Left kidney (tissue), 2 donors: ENCODE data around the gene CEBPG. TPM values are rescaled to one million over a fixed set of nuclear protein-coding genes. Genes with fewer than 3 reads are reported as not detected.

ENCODE experiments used
- DNase-seq: peaks from one replicate; pipeline ENCODE4 v3.0.0-alpha.2; 2013
- polyA plus RNA-seq: library from polyadenylated mRNA; unstranded; fragments of 120-200 nt; gene quantifications from one replicate; pipeline ENCODE4 v1.2.1, GENCODE V29; 2013; ENCODE audit not compliant: insufficient read length

CEBPG gene
- polyA plus RNA-seq, 1 donor, result 25.6 TPM

GRCh38 chr19:33418871-33419787 lies 45.6 kb downstream of the CEBPG start:
- DNase-seq, result no peak

GRCh38 chr19:33419788-33420130 lies 46.2 kb downstream of the CEBPG start:
- DNase-seq, result no peak

- no peak for DNase-seq
Measured at GRCh38 chr19:33420821-33421220, 47.3 kb downstream of the CEBPG start.

- no peak for DNase-seq
Measured at GRCh38 chr19:33421368-33421767, 47.9 kb downstream of the CEBPG start.

- no peak for DNase-seq
Measured at GRCh38 chr19:33422369-33423180, 49.1 kb downstream of the CEBPG start.

- DNase-seq, result no peak
Measured at GRCh38 chr19:33424181-33424580, 50.7 kb downstream of the CEBPG start.

GRCh38 chr19:33426621-33427361 lies 53.3 kb downstream of the CEBPG start:
- peak; percentile 55 for DNase-seq

GRCh38 chr19:33427801-33428626 lies 54.5 kb downstream of the CEBPG start:
- DNase-seq, result no peak

GRCh38 chr19:33428627-33429125 lies 55.2 kb downstream of the CEBPG start:
- no peak for DNase-seq

GRCh38 chr19:33429891-33430673 lies 56.6 kb downstream of the CEBPG start:
- no peak for DNase-seq

- DNase-seq, result peak; percentile 65
Measured at GRCh38 chr19:33430674-33431277, 57.3 kb downstream of the CEBPG start.

- DNase-seq, result no peak
Measured at GRCh38 chr19:33432015-33432414, 58.5 kb downstream of the CEBPG start.

Other genes with a start within 250 kb of the CEBPG start
- 2.0 TPM for gene WDR88, start 241.6 kb upstream of the CEBPG start, polyA plus RNA-seq
- gene LRP3, start 179.4 kb upstream of the CEBPG start, polyA plus RNA-seq, result 16.3 TPM
- 0.47 TPM for gene SLC7A10, start 147.9 kb upstream of the CEBPG start, polyA plus RNA-seq
- gene CEBPA, start 71.2 kb upstream of the CEBPG start, polyA plus RNA-seq, result 4.3 TPM
- gene PEPD, start 148.1 kb downstream of the CEBPG start, polyA plus RNA-seq, result 123 TPM
- gene CHST8, start 248.2 kb downstream of the CEBPG start, polyA plus RNA-seq, result 0.17 TPM